GM21515 (cell line): ENCODE data around the gene ARSD.

Experiments used
- ATAC-seq: cut with Tn5 transposase; IDR thresholded peaks from one replicate; pipeline ENCODE4 v1.9.1; 2021; ENCODE audit not compliant: unreplicated experiment

The ARSD gene

GRCh38 chrX:2854918-2855317 is 74.2 kb downstream of the ARSD start:
- ATAC-seq: no peak
